Endothelial cell (in vitro differentiated cells): ENCODE data around the gene IL6R. TPM values are rescaled to one million over a fixed set of nuclear protein-coding genes. Genes with fewer than 3 reads are reported as not detected.

ENCODE experiments used
- DNase-seq: peaks from one replicate; pipeline ENCODE4 v3.0.0; 2021; ENCODE audit warnings: low spot score
- H3K27ac Mint-ChIP-seq: one replicate; pipeline ENCODE4 v1.8.0; 2021; ENCODE audit warnings: mixed read lengths, inconsistent platforms; ENCODE audit not compliant: unreplicated experiment
- H3K27me3 Mint-ChIP-seq: one replicate; pipeline ENCODE4 v1.8.0; 2021; ENCODE audit warnings: mild to moderate bottlenecking, moderate library complexity, mixed read lengths, inconsistent platforms; ENCODE audit not compliant: unreplicated experiment
- H3K36me3 Mint-ChIP-seq: one replicate; pipeline ENCODE4 v1.8.0; 2021; ENCODE audit warnings: mild to moderate bottlenecking, low read depth, mixed read lengths, inconsistent platforms; ENCODE audit not compliant: unreplicated experiment
- H3K4me1 Mint-ChIP-seq: one replicate; pipeline ENCODE4 v1.8.0; 2021; ENCODE audit warnings: mild to moderate bottlenecking, mixed read lengths, inconsistent platforms; ENCODE audit not compliant: unreplicated experiment
- H3K4me3 Mint-ChIP-seq: one replicate; pipeline ENCODE4 v1.8.0; 2021; ENCODE audit warnings: mild to moderate bottlenecking, mixed read lengths, inconsistent platforms; ENCODE audit not compliant: unreplicated experiment
- H3K9me3 Mint-ChIP-seq: one replicate; pipeline ENCODE4 v1.8.0; 2021; ENCODE audit warnings: mixed read lengths, inconsistent platforms; ENCODE audit not compliant: unreplicated experiment
- CTCF ChIP-seq: fragments of 200-600 bp; sonication (generic); IDR thresholded peaks from one replicate; pipeline ENCODE4 v1.5.0; 2021; ENCODE audit warnings: antibody characterized with exemption; ENCODE audit not compliant: unreplicated experiment
- total RNA-seq: library from RNA; stranded (reverse); fragmentation: NEBNext Ultra II Directional; extraction: Animal tissue kit (Norgen Biotek cat#: 25700); gene quantifications from one replicate; pipeline ENCODE4 v1.2.1, GENCODE V29; 2021; ENCODE audit not compliant: unreplicated experiment

Gene IL6R
- total RNA-seq, 1 donor from 2014 or later, result 1.0 TPM

DNA sequence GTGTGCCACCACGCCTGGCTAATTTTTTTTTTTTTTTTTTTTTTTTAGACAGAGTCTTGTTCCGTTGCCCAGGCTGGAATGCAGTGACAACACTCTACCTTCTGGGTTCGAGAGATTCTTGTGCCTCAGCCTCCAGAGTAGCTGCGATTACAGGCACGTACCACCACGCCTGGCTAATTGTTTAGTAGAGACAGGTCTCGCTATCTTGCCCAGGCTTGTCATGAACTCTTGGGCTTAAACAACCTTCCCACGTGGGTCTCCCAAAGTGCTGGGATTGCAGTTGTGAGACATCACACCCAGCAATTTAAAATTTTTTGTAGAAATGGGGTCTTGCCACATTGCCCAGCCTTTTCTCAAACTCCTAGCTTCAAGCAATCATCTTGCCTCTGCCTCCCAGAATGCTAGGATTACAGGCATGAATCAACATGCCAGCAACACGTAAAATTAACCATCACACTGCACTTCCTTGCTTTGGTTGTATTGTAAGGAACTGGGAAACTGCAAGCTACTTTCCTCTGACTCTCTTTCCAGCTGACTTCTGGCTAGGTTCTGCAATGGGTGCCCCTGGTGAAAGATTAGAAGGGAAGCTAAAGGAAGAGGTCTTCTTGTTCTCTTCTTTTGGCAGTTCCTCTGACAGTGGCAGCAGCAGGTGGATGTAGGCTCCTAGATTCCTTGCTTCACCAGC is 13.9 kb upstream of the IL6R start:
- H3K9me3 Mint-ChIP-seq, result no peaks in the 10 kb centered on the region
- H3K36me3 Mint-ChIP-seq, result no peaks in the 10 kb centered on the region
- H3K27ac Mint-ChIP-seq, result no peak overlapping the region
- TF ChIP-seq CTCF, result no peak
- H3K4me3 Mint-ChIP-seq, result no peak overlapping the region
- H3K4me1 Mint-ChIP-seq, result no peaks in the 10 kb centered on the region
- DNase-seq, result no peak
- peaks cover 4% of the 10 kb centered on the region for H3K27me3 Mint-ChIP-seq

GRCh38 chr1:154398141-154398540 is 7.0 kb upstream of the IL6R start:
- no peak overlapping the region for H3K27ac Mint-ChIP-seq
- H3K36me3 Mint-ChIP-seq, result no peaks in the 10 kb centered on the region
- no peak for TF ChIP-seq CTCF
- H3K27me3 Mint-ChIP-seq, result no peaks in the 10 kb centered on the region
- H3K4me1 Mint-ChIP-seq, result no peaks in the 10 kb centered on the region
- no peak for DNase-seq
- no peaks in the 10 kb centered on the region for H3K9me3 Mint-ChIP-seq
- no peak overlapping the region for H3K4me3 Mint-ChIP-seq

DNA sequence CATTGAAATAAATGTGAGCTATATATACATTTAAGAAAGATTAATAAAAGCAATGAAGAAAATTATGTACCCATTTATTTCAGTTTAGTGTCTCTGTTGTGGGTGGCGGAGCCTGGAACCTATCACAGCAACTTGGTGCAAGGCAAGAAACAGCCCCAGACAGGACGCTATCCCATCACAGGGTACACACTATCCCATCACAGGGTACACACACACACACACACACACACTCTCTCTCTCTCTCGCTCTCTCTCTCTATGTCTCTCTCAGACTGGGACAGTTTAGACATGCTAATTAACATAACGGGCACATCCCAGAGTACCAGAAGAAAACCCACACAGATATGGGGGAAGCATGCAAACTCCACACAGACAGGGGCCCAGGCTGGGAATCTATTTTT is 6.5 kb upstream of the IL6R start:
- no peak overlapping the region for H3K27ac Mint-ChIP-seq
- H3K36me3 Mint-ChIP-seq, result no peaks in the 10 kb centered on the region
- no peaks in the 10 kb centered on the region for H3K4me1 Mint-ChIP-seq
- no peak overlapping the region for H3K4me3 Mint-ChIP-seq
- DNase-seq, result no peak
- TF ChIP-seq CTCF, result no peak
- H3K27me3 Mint-ChIP-seq, result no peaks in the 10 kb centered on the region
- no peaks in the 10 kb centered on the region for H3K9me3 Mint-ChIP-seq

- H3K4me3 Mint-ChIP-seq, result no peak overlapping the region
- H3K36me3 Mint-ChIP-seq, result no peaks in the 10 kb centered on the region
- no peak overlapping the region for H3K27ac Mint-ChIP-seq
- no peak for DNase-seq
- H3K27me3 Mint-ChIP-seq, result peaks cover 1% of the 10 kb centered on the region
- H3K9me3 Mint-ChIP-seq, result no peaks in the 10 kb centered on the region
- TF ChIP-seq CTCF, result no peak
- no peaks in the 10 kb centered on the region for H3K4me1 Mint-ChIP-seq
These were observed 4.8 kb upstream of the IL6R start for GRCh38 chr1:154400381-154400801.

DNA sequence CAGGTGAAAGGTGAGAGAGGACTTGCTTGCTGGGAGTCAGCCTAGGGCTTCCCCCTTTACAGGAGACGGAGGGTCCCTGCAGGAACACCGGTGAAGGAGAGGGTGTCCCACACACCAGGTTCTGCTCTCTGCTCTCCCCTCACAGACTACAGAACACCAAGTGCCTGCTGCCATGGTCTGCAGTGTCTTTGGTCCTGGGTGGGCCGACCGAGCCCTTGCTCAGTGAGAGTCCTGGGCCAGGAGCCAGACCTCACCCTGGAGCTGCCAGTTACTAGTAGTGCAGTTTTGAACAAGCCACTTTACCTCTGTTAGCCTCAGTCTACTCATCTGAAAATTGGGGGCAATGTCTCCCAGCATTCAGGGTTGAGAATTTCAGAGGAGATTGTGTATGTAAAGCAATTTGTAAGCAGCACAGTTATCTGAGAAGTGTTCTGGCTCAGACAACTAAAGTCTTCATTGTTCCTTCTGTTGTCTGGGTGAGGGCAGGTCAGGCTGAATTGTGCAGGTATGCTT is 2.7 kb upstream of the IL6R start:
- no peaks in the 10 kb centered on the region for H3K9me3 Mint-ChIP-seq
- no peak overlapping the region for H3K27ac Mint-ChIP-seq
- TF ChIP-seq CTCF, result no peak
- no peak for DNase-seq
- no peak overlapping the region for H3K4me3 Mint-ChIP-seq
- peaks cover 3% of the 10 kb centered on the region for H3K27me3 Mint-ChIP-seq
- H3K36me3 Mint-ChIP-seq, result no peaks in the 10 kb centered on the region
- H3K4me1 Mint-ChIP-seq, result peaks cover 7% of the 10 kb centered on the region
